ENCODE data around the gene RNF167.
"Not testable (repeated sequence)": the region's sequence is repeated elsewhere in the genome, so short reads cannot be mapped to it uniquely, and the experiment has no call there.

RNF167 gene

DNA sequence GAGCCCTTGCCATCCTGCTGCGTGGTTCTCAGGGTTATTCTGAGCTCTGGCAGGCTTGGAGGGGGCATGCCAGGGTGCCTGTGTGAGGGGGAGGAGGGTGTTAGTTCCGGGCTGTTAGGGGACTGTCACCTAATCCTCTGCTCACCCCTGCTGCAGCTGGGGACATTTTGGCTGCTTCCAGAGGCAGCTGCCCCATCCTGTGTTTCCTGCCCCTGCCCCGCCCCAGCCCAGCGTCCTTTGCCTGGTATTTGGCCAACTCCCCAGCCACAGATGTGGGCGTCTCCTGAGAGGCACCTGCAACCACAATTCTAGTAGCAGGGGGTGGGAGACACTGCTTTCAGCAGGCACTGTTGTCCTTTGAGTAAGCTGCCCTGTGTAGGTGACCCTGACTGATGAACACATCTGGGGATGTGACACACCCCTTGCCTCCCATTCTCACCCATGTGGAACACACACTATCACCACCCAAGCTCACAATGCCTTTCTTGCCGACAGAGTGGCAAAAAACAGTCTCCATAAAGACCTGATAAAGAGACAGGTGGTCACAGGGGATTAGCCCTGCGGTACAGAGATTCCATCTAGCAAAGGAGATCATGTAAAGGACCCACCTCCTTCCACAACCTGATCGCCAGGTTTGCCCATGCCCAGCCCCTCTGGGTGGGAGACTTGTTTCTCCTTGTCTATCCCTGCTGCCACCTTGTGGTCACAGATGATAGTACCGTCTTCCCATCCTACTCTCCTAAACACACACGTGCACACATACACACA, 36.8 kb upstream of the RNF167 start, which contains the start of gene CHRNE:
Gene CHRNE, minus strand, starts transcription at position 48 of the 768 bp plus-strand sequence. Its CDS starts 35 bp downstream, at position 13.
- peak; percentile 90 for DNase-seq

DNA sequence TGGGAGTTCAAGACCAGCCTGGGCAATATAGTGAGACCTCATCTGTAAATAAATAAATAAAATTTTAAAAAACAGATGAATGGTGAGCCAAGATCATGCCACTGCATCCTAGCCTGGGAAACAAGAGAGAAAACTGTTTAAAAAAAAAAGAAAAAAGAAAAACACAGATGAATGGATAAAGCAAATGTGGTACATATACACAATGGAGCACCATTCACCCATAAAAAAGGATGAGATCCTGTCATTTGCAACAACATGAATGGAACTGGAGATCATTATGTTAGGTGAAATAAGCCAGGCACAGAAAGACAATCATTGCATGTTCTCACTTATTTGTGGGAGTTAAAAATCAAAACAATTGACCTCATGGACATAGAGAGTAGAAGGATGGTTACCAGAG, 33.4 kb upstream of the RNF167 start:
- not testable (repeated sequence) for DNase-seq

DNA sequence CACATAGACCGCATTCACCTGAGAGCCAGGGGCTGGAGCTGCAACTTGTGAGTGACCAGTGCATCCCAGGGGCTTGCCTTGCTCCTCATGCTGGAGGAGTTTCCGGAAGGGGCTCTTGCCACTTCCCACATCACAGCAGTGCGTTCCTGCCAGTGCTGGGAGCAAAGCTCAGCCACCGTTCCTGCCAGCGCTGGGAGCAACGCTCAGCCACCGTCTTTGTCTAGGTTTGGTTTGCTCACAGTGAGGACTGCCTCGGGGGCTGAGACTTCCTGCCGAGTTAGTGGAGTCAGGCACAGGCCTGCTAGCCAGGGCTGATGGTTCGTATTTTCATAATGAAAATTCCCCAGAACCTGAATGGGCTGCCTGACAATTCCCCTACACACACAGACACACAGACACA, 31.8 kb upstream of the RNF167 start:
- no peak for DNase-seq

DNA sequence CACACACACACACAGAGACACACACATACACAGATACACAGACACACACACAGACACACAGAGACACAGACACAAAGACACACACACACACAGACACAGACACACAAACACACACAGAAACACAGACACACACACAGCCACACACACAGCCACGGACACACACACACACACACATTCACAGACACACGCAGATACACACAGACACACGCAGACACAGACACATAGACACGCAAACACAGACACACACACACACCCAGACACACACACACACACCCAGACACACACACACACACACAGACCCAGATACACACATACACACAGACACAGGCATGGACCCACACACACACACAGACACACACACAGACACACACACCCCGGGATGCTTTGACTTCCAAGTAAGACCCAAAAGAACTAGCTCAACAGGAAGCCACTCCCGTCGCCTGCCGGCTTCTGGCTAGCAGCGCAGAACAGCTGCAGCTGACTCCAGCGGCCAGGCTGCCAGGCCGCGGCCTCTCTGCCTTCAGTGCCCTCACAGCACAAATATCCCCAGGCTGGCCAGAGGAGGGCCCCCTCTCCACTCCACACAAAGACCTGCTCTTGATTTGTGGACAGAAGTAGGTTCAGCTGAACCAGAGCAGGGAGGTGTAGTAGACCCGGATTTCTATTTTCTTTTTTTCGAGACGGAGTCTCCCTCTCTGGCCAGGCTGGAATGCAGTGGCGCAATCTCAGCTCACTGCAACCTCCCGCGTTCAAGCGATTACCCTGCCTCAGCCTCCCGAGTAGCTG, 31.2 kb upstream of the RNF167 start:
- peak; percentile 71 for DNase-seq

DNA sequence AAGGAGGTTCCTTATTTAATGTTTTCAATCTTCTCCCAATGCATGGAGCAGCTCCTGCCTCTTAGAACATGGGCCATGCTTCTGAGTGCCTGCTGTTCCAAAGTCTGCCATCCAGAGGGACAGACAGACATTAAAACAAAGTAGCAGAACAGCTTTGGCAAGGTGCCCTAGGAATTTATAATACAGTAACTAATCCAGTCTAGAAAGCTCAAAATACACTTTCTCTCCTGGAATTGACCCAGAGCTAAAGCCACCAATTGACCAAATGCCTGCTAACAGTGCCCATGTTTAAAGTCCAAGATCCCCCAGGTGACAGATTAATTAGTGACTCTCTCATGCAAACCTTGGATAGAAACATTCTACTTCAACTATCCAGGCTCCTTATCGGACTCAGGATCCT, 26.1 kb upstream of the RNF167 start:
- DNase-seq = no peak

DNA sequence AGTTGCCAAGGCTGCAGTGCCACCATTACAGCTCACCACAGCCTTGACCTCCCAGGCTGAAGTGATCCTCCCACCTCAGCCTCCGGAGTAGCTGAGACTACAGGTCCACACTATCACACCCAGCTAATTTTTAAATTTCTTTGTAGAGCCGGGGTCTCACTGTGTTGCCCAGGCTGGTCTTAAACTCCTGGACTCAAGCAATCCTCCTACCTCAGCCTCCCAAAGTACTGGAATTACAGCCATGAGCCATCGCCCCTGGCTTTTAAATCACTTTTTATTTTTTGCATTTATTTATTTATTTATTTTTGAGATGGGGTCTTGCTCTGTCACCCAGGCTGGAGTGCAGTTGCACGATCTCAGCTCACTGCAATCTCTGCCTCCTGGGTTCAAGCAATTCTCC, 25.5 kb upstream of the RNF167 start:
- not testable (repeated sequence) for DNase-seq

DNA sequence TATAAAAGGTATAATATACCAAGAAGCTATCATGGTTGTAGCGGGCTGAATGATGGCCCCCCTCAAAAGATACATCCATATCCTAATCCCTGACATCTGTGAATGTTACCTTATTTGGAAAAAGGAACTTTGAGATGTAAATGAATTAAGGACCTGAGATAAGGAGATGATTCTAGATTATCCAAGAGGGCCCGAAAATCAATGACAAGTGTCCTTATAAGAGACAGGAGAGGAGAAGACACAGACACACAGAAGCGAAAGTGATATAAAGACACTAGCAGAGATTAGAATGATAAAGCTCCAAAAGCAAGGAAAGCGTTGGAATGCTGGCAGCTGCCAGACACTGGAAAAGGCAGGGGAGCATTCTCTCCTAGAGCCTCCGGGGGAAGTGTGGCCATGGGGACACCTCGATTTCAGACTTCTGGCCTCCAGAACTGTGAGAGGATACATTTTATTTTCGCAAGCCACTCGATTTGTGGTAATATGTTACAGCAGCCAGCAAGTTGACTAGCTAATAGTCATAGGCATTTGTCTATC, 20.5 kb upstream of the RNF167 start:
- DNase-seq = no peak

DNA sequence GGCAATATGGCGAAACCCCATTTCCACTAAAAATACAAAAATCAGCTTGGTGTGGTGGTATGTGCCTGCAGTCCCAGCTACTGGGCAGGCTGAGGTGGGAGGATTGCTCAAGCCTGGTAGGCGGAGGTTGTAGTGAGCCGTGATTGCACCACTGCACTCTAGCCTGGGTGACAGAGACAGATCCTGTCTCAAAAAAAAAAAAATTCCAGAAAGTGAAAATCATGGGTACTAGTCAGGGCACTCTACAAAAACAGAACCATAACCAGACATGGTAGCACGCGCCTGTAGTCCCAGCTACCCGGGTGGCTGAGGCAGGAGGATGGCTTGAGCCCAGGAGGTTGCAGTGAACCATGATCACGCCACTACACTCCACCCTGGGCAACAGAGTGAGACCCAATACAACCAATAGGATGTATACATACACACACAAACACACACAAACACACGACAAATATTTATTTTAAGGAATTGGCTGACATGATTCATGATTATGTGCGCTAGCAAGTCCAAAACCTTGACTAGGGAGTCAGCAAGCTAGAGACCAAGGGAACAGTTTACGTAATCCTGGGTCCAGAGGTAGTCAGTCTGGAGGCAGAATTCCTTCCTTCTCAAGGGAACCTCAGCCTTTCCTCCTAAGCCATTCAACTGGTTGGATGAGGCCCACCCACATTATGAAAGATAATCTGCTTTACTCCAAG, 19.6 kb upstream of the RNF167 start:
- DNase-seq = no peak

DNA sequence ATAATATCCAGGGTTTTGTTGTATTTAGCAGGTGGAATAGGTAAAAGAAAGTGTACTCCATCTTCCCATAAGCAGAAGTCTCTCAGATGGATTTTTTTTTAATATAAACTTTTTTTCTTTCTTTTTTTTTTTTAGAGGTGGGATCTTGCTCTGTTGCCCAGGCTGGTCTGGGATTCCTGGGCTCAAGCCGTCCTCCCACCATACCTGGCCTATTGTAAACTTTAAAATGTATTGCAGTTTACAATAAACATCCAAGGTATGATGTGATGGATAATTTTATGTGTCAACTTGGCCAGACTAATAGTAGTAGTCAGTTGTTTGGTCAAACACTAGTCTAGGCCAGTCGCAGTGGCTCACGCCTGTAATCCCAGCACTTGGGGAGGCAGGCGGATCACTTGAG, 18.7 kb upstream of the RNF167 start:
- no peak for DNase-seq

DNA sequence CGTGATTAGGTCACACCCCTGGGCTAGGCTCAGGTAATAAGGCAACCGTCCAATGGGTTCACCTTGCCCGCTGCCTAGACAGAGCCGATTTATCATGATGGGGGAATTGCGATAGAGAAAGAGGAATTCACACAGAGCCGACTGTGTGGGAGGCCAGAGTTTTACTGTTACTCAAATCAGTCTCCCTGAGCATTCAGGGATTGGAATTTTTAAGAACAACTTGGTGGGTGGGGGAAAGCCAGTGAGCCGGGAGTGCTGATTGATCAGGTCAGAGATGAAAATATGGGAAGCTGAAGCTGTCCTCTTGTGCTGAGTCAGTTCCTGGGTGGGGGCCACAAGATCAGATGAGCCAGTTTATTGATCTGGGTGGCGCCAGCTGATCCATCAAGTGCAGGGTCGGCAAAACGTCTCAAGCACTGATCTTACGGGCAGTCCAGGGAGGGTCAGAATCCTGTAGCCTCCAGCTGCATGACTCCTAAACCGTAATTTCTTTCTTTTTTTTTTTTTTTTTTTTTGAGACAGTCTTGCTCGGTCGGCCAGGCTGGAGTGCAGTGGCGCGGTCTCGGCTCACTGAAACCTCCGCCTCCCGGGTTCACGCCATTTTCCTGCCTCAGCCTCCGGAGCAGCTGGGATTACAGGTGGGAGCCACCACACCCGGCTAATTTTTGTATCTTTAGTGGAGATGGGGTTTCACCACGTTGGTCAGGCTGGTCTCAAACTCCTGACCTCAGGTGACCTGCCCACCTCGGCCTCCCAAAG, 13.3 kb upstream of the RNF167 start:
- DNase-seq = not testable (repeated sequence)

DNA sequence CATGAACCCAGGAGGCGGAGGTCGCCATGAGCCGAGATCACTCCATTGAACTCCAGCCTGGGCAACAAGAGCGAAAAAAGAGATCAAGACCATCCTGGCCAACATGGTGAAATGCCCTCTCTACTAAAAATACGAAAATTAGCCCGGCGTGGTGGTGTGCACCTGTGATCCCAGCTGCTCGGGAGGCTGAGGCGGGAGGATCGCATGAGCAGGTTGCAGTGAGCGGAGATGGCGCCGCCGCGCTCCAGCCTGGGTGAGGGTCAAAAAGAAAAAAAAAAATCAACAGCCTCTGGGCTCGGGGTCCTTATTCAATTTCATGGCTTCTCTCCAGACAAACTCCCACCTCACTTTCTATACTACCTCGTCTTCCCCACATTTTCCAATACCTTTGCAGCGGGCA, 11.2 kb upstream of the RNF167 start:
- DNase-seq = no peak

DNA sequence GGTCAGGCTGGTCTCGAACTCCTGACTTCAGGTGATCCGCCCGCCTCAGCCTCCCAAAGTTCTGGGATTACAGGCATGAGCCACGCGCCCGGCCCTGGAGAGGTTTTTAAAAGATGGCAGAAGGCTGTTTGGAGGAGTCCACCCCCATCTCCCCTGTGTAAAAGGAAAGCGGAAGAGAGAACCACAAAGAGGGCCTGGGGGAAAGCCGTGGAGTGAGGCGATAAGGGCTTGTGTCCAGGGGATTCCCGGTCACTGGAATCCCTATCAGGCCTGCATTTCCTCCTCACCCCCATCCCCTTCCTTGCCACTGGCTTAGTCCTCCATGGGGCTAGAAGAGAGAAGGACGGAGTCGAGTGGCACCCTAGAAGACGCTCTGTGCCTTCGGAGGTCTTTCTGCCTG, 8.1 kb upstream of the RNF167 start, which contains the start of gene GP1BA:
Gene GP1BA, plus strand, starts transcription at position 315 of the 400 bp plus-strand sequence. CDS start 328 bp downstream, outside the sequence.
- DNase-seq = no peak

DNA sequence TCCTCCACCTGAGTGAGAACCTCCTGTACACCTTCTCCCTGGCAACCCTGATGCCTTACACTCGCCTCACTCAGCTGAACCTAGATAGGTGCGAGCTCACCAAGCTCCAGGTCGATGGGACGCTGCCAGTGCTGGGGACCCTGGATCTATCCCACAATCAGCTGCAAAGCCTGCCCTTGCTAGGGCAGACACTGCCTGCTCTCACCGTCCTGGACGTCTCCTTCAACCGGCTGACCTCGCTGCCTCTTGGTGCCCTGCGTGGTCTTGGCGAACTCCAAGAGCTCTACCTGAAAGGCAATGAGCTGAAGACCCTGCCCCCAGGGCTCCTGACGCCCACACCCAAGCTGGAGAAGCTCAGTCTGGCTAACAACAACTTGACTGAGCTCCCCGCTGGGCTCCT, 7.3 kb upstream of the RNF167 start:
- no peak for DNase-seq

DNA sequence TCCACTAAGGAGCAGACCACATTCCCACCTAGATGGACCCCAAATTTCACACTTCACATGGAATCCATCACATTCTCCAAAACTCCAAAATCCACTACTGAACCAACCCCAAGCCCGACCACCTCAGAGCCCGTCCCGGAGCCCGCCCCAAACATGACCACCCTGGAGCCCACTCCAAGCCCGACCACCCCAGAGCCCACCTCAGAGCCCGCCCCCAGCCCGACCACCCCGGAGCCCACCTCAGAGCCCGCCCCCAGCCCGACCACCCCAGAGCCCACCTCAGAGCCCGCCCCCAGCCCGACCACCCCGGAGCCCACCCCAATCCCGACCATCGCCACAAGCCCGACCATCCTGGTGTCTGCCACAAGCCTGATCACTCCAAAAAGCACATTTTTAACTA, 6.4 kb upstream of the RNF167 start:
- DNase-seq = no peak

DNA sequence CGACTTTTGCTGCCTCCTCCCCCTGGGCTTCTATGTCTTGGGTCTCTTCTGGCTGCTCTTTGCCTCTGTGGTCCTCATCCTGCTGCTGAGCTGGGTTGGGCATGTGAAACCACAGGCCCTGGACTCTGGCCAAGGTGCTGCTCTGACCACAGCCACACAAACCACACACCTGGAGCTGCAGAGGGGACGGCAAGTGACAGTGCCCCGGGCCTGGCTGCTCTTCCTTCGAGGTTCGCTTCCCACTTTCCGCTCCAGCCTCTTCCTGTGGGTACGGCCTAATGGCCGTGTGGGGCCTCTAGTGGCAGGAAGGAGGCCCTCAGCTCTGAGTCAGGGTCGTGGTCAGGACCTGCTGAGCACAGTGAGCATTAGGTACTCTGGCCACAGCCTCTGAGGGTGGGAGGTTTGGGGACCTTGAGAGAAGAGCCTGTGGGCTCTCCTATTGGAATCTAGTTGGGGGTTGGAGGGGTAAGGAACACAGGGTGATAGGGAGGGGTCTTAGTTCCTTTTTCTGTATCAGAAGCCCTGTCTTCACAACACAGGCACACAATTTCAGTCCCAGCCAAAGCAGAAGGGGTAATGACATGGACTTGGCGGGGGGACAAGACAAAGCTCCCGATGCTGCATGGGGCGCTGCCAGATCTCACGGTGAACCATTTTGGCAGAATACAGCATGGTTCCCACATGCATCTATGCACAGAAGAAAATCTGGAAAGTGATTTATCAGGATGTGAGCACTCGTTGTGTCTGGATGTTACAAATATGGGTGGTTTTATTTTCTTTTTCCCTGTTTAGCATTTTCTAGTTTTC, 5.7 kb upstream of the RNF167 start:
- peak; percentile 8 for DNase-seq

DNA sequence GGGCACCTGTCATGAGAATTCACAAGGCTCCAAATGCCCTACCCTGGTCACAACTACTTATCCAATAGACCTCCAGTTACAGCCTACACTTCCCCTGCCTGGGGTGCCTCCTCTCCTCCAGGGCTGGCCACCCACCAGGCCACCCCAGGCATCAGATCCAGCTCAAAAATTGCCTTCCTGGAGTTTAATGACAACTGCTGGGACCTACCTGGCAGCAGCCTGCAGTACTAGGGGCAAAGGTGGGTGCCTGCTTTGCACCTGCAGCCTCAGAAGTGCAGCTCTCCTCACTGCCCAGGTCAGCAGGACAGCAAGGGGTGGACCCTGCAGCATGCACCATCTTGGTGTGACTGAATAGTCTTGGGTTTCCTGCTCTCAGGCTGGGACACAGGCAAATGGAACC, 4.4 kb upstream of the RNF167 start:
- no peak for DNase-seq

DNA sequence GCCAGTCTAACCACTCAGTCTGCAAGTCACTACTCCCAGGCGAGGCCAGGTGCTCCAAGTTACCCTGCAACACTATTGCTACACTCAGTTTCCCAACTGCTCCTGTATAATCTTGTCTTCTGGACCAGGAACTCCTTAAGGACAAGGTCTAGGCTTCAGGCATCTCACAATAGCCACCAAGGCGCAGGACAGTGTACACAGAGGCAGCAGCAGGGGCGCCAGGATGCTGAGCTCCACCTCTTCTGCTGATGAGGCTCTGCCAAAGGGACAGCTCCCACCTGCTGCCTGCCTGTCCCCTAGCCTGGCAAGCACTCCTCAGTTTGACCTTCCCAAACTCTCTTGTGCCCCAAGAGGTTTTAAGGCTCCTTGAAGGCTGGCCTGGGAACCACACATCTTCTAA, 3.6 kb upstream of the RNF167 start:
- DNase-seq = no peak

DNA sequence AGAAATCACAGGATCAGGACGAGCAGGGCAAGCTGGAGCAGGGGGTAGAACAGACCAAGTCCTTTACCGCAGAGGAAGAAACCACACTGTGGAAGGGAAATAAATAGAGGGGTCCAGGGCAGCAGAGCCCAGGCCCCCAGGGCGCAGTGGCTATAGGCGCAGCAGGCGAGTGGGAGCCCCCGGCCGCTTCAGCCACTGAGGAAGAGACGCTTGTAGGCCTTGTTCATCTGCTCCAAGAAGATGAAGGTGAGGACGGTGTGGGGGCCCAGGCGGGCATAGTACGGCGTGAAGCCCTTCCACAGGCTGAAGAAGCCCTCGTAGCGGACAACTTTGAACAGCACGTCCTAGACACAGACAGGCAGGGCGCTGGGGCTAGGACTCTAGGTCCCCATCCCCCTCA, 2.5 kb upstream of the RNF167 start:
- DNase-seq = no peak

DNA sequence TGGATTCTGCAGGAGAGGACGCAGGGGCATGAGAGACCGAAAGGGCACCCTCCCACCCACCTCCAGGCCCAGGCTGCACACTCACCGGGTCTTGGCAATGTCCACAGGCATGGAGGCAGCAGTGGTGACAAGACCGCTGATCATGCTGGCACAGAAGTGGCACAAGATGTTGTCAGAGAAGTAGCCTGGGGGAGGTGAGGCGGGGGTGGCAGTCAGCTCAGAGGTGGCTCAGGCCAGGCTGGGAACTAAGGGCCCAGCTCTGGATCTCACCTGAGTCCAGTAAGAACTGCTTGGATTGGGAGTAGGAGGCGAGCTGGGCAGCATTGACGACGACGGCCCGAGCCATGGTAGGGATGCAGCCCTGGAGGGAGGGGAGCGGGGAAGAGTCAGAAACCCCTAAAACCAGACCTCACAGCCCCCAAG, 2.0 kb upstream of the RNF167 start:
- no peak for DNase-seq

DNA sequence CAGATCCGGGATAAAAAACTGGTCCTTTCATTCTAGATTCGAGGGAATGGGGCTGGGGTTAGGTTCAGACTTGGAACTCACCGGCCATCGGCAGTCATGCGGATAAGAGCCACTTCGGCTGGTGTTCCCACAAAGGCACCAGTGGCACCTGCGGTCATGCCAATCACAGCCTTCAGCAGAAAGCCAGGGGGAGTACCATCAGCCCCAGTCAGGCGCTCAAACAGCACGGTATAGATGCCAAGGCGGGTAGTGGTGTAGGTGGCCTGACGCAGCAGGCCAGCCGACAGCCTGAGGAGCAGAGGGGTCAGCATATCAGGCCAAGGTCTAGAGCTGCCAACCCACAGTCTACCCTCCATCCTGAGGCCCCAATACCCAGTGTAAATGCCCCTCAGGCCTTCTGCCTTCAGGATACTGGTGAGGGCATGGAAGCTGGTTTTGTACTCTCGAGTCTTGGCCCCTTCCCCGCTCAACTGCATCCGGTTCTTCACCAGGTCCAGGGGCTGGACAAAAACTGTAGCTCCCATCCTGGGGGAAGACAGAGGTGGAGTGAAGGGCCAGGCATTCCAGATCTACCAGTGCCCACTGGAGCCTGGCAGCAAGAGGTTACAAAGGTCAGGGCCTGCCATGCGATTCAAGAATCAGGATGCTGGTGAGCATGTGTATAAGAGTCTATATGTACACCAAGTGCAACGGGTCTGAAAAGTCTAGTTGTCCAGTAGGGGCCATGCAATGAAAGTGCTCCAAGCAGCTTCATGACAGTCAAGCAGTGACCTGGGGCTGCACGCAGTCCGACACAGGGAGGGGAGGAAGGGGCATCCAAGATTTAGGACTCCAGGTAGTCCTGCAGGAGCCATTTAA, 1.2 kb upstream of the RNF167 start:
- DNase-seq = no peak

DNA sequence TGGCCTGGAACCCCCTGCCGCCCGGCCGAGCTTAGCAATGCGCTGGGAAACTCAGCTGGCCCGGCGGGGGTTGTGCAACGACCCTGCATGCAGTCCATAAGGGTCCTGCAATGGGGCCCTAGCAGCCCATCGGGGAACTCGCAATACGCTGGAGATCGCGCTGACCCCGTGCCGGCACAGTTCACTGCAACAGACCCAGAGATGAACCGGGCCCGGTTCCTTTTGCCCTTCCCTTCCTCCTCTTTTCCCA, 597 bp upstream of the RNF167 start:
- DNase-seq = no peak
